ENCODE measurements around the gene C1QTNF9. TPM values are rescaled to one million over a fixed set of nuclear protein-coding genes. Genes with fewer than 3 reads are reported as not detected.
"Not testable (repeated sequence)": the region's sequence is repeated elsewhere in the genome, so short reads cannot be mapped to it uniquely, and the experiment has no call there.

The C1QTNF9 gene
- total and polyA plus RNA-seq, 4 donors = 0.03 to 0.28 (median 0.20) TPM; not detected in 1

- ATAC-seq (ENCODE audit: insufficient read depth, low FRiP score) (no peak), DNase-seq (no peak)
Observed at GRCh38 chr13:24323036-24323738, 13.8 kb downstream of the C1QTNF9 start.

DNA sequence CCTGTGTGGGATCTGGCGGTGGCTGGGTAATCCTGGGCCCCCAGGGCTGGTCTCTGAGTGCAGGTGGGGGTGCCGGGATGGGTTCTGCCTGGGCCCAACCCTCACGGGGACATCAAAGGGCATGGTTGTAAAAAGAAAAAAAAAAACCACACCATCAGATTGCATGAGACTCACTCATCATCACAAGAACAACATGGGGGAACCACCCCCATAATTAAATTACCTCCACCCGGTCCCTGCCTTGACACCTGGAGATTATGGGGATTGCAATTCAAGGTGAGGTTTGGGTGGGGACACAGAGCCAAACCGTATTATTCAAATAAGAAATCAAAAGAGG, 14.3 kb downstream of the C1QTNF9 start:
- H3K36me3 ChIP-seq (ENCODE audit: control insufficient read depth in 4 of 4, insufficient read depth in 4 of 4, low read length in 4 of 4) = no peaks in the 10 kb centered on the region
- no peak for DNase-seq

More at GRCh38 chr13:24323036-24323738, 13.8 kb downstream of the C1QTNF9 start:
- Histone ChIP-seq H3K27me3 (ENCODE audit: control insufficient read depth in 3 of 3, insufficient read depth in 3 of 3, low read length in 2 of 3) (peaks cover 0 to 5% (median under 1%) of the 10 kb centered on the region in 3 donors), H3K4me1 (ENCODE audit: control insufficient read depth in 5 of 5, insufficient read depth in 5 of 5, low read length in 5 of 5) (no peaks in the 10 kb centered on the region), H3K4me3 (no peak overlapping the region), H3K9ac (ENCODE audit: insufficient read depth in 1 of 2, low read length in 2 of 2) (no peak overlapping the region), H3K27ac (ENCODE audit: low read depth in 1 of 2, low read length in 1 of 2) (no peak overlapping the region), H3K36me3 (ENCODE audit: control insufficient read depth in 4 of 4, insufficient read depth in 4 of 4, low read length in 4 of 4) (no peaks in the 10 kb centered on the region), H3K9me3 (ENCODE audit: control insufficient read depth in 4 of 4, insufficient read depth in 3 of 4, low read length in 3 of 4) (peaks cover 0 to 2% (median 0%) of the 10 kb centered on the region in 4 donors)
- TF ChIP-seq, protein P1, sequence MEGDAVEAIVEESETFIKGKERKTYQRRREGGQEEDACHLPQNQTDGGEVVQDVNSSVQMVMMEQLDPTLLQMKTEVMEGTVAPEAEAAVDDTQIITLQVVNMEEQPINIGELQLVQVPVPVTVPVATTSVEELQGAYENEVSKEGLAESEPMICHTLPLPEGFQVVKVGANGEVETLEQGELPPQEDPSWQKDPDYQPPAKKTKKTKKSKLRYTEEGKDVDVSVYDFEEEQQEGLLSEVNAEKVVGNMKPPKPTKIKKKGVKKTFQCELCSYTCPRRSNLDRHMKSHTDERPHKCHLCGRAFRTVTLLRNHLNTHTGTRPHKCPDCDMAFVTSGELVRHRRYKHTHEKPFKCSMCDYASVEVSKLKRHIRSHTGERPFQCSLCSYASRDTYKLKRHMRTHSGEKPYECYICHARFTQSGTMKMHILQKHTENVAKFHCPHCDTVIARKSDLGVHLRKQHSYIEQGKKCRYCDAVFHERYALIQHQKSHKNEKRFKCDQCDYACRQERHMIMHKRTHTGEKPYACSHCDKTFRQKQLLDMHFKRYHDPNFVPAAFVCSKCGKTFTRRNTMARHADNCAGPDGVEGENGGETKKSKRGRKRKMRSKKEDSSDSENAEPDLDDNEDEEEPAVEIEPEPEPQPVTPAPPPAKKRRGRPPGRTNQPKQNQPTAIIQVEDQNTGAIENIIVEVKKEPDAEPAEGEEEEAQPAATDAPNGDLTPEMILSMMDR (IDR thresholded peaks at IDR 0.05; ENCODE audit: control extremely low read depth, extremely low read depth) = no peak
- WGBS, 2 donors = 86 to 89% methylated on average over 28 of the region's 28 CpGs

DNA sequence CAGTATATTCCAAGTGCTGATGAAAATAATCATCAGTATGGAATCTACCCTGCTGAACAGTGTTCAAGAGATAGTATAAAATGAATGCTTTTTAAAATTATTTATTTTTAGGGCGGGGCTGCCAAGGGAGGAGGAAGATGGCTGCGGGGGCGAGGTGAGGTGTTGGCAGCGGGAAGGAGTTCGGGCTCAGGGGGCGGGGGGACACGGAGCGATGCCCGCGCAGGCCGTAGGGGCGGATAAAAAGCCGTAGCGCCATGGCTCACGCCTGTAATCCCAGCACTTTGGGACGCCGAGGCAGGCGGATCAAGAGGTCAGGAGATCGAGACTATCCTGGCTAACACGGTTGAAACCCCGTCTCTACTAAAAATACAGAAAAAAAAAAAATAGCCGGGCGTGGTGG, 18.2 kb downstream of the C1QTNF9 start:
- not testable (repeated sequence) for ATAC-seq (ENCODE audit: insufficient read depth, low FRiP score); H3K4me1 ChIP-seq (ENCODE audit: control insufficient read depth in 5 of 5, insufficient read depth in 5 of 5, low read length in 5 of 5); H3K4me3 ChIP-seq; H3K36me3 ChIP-seq (ENCODE audit: control insufficient read depth in 4 of 4, insufficient read depth in 4 of 4, low read length in 4 of 4); DNase-seq; H3K27ac ChIP-seq (ENCODE audit: low read depth in 1 of 2, low read length in 1 of 2); H3K9ac ChIP-seq (ENCODE audit: insufficient read depth in 1 of 2, low read length in 2 of 2); H3K9me3 ChIP-seq (ENCODE audit: control insufficient read depth in 4 of 4, insufficient read depth in 3 of 4, low read length in 3 of 4)
- 86 to 92% methylated on average over 20 to 23 of the region's 23 CpGs for WGBS, 2 donors
- H3K27me3 ChIP-seq (ENCODE audit: control insufficient read depth in 3 of 3, insufficient read depth in 3 of 3, low read length in 2 of 3) = peaks cover 0 to 13% (median 2%) of the 10 kb centered on the region in 3 donors

More for the DNA sequence above, 14.3 kb downstream of the C1QTNF9 start:
- Histone ChIP-seq H3K27ac (ENCODE audit: low read depth in 1 of 2, low read length in 1 of 2) (no peak overlapping the region), H3K27me3 (ENCODE audit: control insufficient read depth in 3 of 3, insufficient read depth in 3 of 3, low read length in 2 of 3) (peaks cover 0 to 9% (median 2%) of the 10 kb centered on the region in 3 donors), H3K9ac (ENCODE audit: insufficient read depth in 1 of 2, low read length in 2 of 2) (no peak overlapping the region), H3K4me1 (ENCODE audit: control insufficient read depth in 5 of 5, insufficient read depth in 5 of 5, low read length in 5 of 5) (no peaks in the 10 kb centered on the region), H3K9me3 (ENCODE audit: control insufficient read depth in 4 of 4, insufficient read depth in 3 of 4, low read length in 3 of 4) (peaks cover 0 to 2% (median 0%) of the 10 kb centered on the region in 4 donors), H3K4me3 (no peak overlapping the region)
- 85 to 95% methylated on average over 5 of the region's 5 CpGs for WGBS, 2 donors
- TF ChIP-seq, protein P1 (IDR thresholded peaks at IDR 0.05; ENCODE audit: control extremely low read depth, extremely low read depth) = no peak
- no peak for ATAC-seq (ENCODE audit: insufficient read depth, low FRiP score)

DNA sequence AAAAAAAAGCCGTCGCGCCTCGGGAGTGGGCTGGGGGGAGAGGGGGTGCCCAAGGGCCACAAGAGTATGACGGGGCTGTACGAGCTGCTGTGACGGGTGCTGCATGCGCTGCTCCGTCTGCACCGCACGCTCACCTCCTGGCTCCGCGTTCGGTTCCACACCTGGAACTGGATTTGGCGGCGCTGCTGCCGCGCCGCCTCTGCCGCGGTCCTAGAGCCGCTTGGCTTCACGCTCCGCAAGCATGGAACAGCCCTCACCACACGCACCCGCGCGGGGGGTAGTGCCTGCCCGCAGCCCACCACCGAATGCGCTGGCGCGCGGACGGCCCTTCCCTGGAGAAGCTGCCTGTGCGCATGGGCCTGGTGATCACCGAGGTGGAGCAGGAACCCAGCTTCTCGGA, 18.8 kb downstream of the C1QTNF9 start:
- Histone ChIP-seq H3K4me1 (ENCODE audit: control insufficient read depth in 5 of 5, insufficient read depth in 5 of 5, low read length in 5 of 5) (no peaks in the 10 kb centered on the region), H3K27ac (ENCODE audit: low read depth in 1 of 2, low read length in 1 of 2) (no peak overlapping the region), H3K9ac (ENCODE audit: insufficient read depth in 1 of 2, low read length in 2 of 2) (no peak overlapping the region), H3K36me3 (ENCODE audit: control insufficient read depth in 4 of 4, insufficient read depth in 4 of 4, low read length in 4 of 4) (no peaks in the 10 kb centered on the region), H3K27me3 (ENCODE audit: control insufficient read depth in 3 of 3, insufficient read depth in 3 of 3, low read length in 2 of 3) (peaks cover 0 to 13% (median 2%) of the 10 kb centered on the region in 3 donors), H3K9me3 (ENCODE audit: control insufficient read depth in 4 of 4, insufficient read depth in 3 of 4, low read length in 3 of 4) (peaks cover 0 to 2% (median 0%) of the 10 kb centered on the region in 4 donors), H3K4me3 (no peak overlapping the region)
- peak in 1 of 3 donors; percentile 9 for DNase-seq
- TF ChIP-seq, protein P1 (IDR thresholded peaks at IDR 0.05; ENCODE audit: control extremely low read depth, extremely low read depth) = no peak
- WGBS, 2 donors = 13 to 18% methylated on average over 35 to 38 of the region's 38 CpGs
- ATAC-seq (ENCODE audit: insufficient read depth, low FRiP score) = no peak
